Transverse colon (tissue), 4 donors: ENCODE results near the gene SMIM28.

Experiments used
- CTCF ChIP-seq, 5 experiments: fragments of 200-600 bp in 3 of 5; fragments of 450-650 bp in 2 of 5; sonication (generic) in 3 of 5; IDR thresholded peaks; 1 replicate in 2 of 5; 2 replicates in 3 of 5; pipeline ENCODE4 v1.5.1; 2016 to 2017; ENCODE audit warnings: antibody characterized with exemption in 5 of 5, inconsistent platforms in 3 of 5, mild to moderate bottlenecking in 2 of 5, moderate library complexity in 1 of 5
- EP300 ChIP-seq: sonication (generic); formaldehyde crosslinking; IDR thresholded peaks from one replicate; pipeline ENCODE4 v1.6.1; 2017; ENCODE audit warnings: antibody characterized with exemption, low read depth
- POLR2A ChIP-seq: fragments of 450-650 bp; IDR thresholded peaks from one replicate; pipeline ENCODE4 v1.6.1; 2016; ENCODE audit warnings: antibody characterized with exemption, mild to moderate bottlenecking, moderate library complexity
- POLR2AphosphoS5 ChIP-seq, 3 donors: sonication (generic); formaldehyde crosslinking; IDR thresholded peaks; one replicate each; pipeline ENCODE4 v1.6.1; 2016; ENCODE audit warnings: antibody characterized with exemption in 3 of 3

- no peak for TF ChIP-seq CTCF (IDR thresholded peaks at IDR 0.05)
- no peak for TF ChIP-seq POLR2AphosphoS5 (IDR thresholded peaks at IDR 0.05)
- TF ChIP-seq EP300, result no peak
- no peak for TF ChIP-seq POLR2A
Observed at GRCh38 chr6:138432063-138432356, 54.3 kb downstream of the SMIM28 start.
